NB4 (cell line): Measurements from ENCODE around the gene SLC35F1.

Experiments used
- DNase-seq: peaks from one replicate; pipeline ENCODE4 v3.0.0; 2010; ENCODE audit warnings: low read depth
- H3K4me3 ChIP-seq: one replicate; pipeline ENCODE4 v1.5.1; 2011; ENCODE audit warnings: mild to moderate bottlenecking, low read depth, low read length, moderate library complexity
- CTCF ChIP-seq: IDR thresholded peaks from one replicate; pipeline ENCODE4 v1.5.1; 2012; ENCODE audit warnings: low read depth, low read length
- MAX ChIP-seq: IDR thresholded peaks from 2 replicates; pipeline ENCODE4 v1.6.1; 2011; ENCODE audit warnings: low read depth, low read length
- MYC ChIP-seq: IDR thresholded peaks from 2 replicates; pipeline ENCODE4 v1.6.1; 2011; ENCODE audit warnings: low read depth, low read length
- POLR2A ChIP-seq: IDR thresholded peaks from 2 replicates; pipeline ENCODE4 v1.6.1; 2011; ENCODE audit warnings: mild to moderate bottlenecking; ENCODE audit not compliant: insufficient read length; ENCODE audit errors: extremely low read depth

The SLC35F1 gene

GRCh38 chr6:118319894-118320649, 413.0 kb downstream of the SLC35F1 start:
- DNase-seq, result no peak
- TF ChIP-seq POLR2A (no peak), CTCF (no peak), MYC (no peak), MAX (no peak)
- no peak overlapping the region for H3K4me3 ChIP-seq

GRCh38 chr6:118320652-118321051, 413.6 kb downstream of the SLC35F1 start:
- DNase-seq, result no peak
- TF ChIP-seq POLR2A (no peak), MAX (no peak), MYC (no peak), CTCF (no peak)
- H3K4me3 ChIP-seq, result no peak overlapping the region

GRCh38 chr6:118324116-118324515, 417.1 kb downstream of the SLC35F1 start:
- TF ChIP-seq POLR2A (no peak), CTCF (no peak), MAX (no peak), MYC (no peak)
- H3K4me3 ChIP-seq, result no peak overlapping the region
- no peak for DNase-seq

GRCh38 chr6:118325220-118325860, 418.3 kb downstream of the SLC35F1 start:
- no peak for DNase-seq
- no peak overlapping the region for H3K4me3 ChIP-seq
- TF ChIP-seq CTCF, result no peak
- no peak for TF ChIP-seq MYC
- no peak for TF ChIP-seq POLR2A
- TF ChIP-seq MAX, result no peak

GRCh38 chr6:118326712-118327111, 419.6 kb downstream of the SLC35F1 start:
- no peak for DNase-seq
- TF ChIP-seq MYC (no peak), MAX (no peak), CTCF (no peak), POLR2A (no peak)
- H3K4me3 ChIP-seq, result no peak overlapping the region
